ENCODE data around the gene ILDR1.

DNA sequence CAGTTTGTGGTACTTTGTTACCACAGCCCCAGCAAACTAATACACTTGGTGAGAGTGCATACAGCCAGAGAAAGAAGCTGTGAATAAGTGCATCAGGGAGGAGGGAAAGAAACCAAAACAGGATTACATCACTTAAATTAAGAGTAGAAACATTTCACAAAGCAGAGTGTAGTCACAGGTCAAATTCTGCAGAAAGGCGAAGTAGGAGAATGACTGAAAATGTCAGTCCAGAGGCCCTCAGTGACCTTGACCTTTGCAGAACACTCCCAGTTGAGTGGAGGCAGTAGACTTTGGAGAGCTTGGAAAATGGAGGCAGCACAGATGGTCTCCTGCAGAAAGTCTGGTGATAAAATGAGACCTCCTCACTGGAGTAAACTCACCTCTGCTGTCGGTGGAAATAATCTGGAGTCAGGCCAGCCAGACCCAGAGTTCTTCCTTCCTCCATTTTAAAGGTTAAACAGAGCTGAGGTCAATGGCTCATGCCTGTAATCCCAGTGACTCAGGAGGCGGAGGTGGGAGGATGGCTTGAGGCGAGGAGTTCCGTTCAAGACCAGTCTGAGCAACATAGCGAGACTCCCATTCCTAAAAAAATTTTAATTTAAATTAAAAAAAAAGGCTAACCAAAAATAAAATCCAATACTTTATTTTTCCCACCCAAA lies 38.1 kb upstream of the ILDR1 start:
- TF ChIP-seq CTCF (IDR thresholded peaks at IDR 0.05; ENCODE audit: low read depth, low read length): no peak
- TF ChIP-seq POLR2A (IDR thresholded peaks at IDR 0.05; ENCODE audit: extremely low read depth, insufficient read length): no peak
- TF ChIP-seq MYC (IDR thresholded peaks at IDR 0.05; ENCODE audit: low read depth, low read length): no peak

All from NB4 (cell line).